SK-N-SH (cell line): ENCODE data around the gene FBXO17. TPM values are rescaled to one million over a fixed set of nuclear protein-coding genes. Genes with fewer than 3 reads are reported as not detected.
"Not testable (repeated sequence)": the region's sequence is repeated elsewhere in the genome, so short reads cannot be mapped to it uniquely, and the experiment has no call there.

Experiments
- CTCF ChIA-PET: fragments of 300-600, 350-600 bp; formaldehyde crosslinking; extraction: SDS; loops from one replicate; lab custom pipeline; 2021; lab: Yijun Ruan, JAX
- POLR2A ChIA-PET: fragments of 350-600 bp; sonication (Branson Sonifier 250); formaldehyde crosslinking; extraction: SDS; loops from one replicate; lab custom pipeline; 2020; ENCODE audit warnings: antibody characterized with exemption, inconsistent platforms; lab: Yijun Ruan, JAX
- DNase-seq: peaks from one replicate; pipeline ENCODE4 v3.0.0; 2012
- H2AFZ ChIP-seq: fragments of 200-600 bp; sonication (generic); 2 replicates; pipeline ENCODE4 v1.8.1; 2016; ENCODE audit warnings: antibody characterized with exemption, mild to moderate bottlenecking, low read depth
- H3F3A ChIP-seq: fragments of 200-600 bp; sonication (generic); replicated peaks from 2 replicates; pipeline ENCODE3; 2016; ENCODE audit warnings: antibody characterized with exemption, mild to moderate bottlenecking; ENCODE audit not compliant: insufficient read depth
- H3K27ac ChIP-seq, 2 experiments: fragments of 200-500 bp in 1 of 2; fragments of 200-600 bp in 1 of 2; sonication (Bioruptor generic) in 1 of 2; sonication (generic), shearing (Covaris generic) in 1 of 2; 2 replicates each; pipeline versions ENCODE4 v1.5.1 to v1.6.1; 2014 to 2016; ENCODE audit warnings: low read depth in 2 of 2, inconsistent platforms in 1 of 2, low read length in 1 of 2, mild to moderate bottlenecking in 1 of 2, mixed read lengths in 1 of 2
- H3K27me3 ChIP-seq: fragments of 200-600 bp; sonication (generic), shearing (Covaris generic); 2 replicates; pipeline ENCODE4 v1.6.1; 2016; ENCODE audit warnings: mixed run types; ENCODE audit not compliant: insufficient read depth
- H3K36me3 ChIP-seq, 2 experiments: fragments of 200-500 bp in 1 of 2; fragments of 200-600 bp in 1 of 2; sonication (Bioruptor generic) in 1 of 2; sonication (generic) in 1 of 2; replicated peaks in 1 of 2; 2 replicates each; pipeline versions ENCODE3 to v1.5.1; 2014 to 2016; ENCODE audit warnings: low read length in 1 of 2, mild to moderate bottlenecking in 1 of 2; ENCODE audit not compliant: insufficient read depth in 2 of 2, control insufficient read depth in 1 of 2
- H3K4me1 ChIP-seq, 2 experiments: fragments of 200-500 bp in 1 of 2; fragments of 200-600 bp in 1 of 2; sonication (Bioruptor generic) in 1 of 2; sonication (generic), shearing (Covaris generic) in 1 of 2; 2 replicates each; pipeline versions ENCODE4 v1.5.1 to v1.6.1; 2014 to 2016; ENCODE audit warnings: low read depth in 1 of 2, low read length in 1 of 2, mixed run types in 1 of 2; ENCODE audit not compliant: insufficient read depth in 2 of 2, control insufficient read depth in 1 of 2
- H3K4me2 ChIP-seq: fragments of 200-600 bp; sonication (generic), shearing (Covaris generic); 2 replicates; pipeline ENCODE4 v1.6.1; 2017; ENCODE audit warnings: mixed run types
- H3K4me3 ChIP-seq, 2 experiments: fragments of 200-500 bp in 1 of 2; fragments of 200-600 bp in 1 of 2; sonication (Bioruptor generic) in 1 of 2; sonication (generic), shearing (Covaris generic) in 1 of 2; 2 replicates each; pipeline versions ENCODE4 v1.5.1 to v1.8.1; 2014 to 2016; ENCODE audit warnings: low read depth in 2 of 2, inconsistent platforms in 1 of 2, low read length in 1 of 2, mild to moderate bottlenecking in 1 of 2, mixed read lengths in 1 of 2, moderate library complexity in 1 of 2
- H3K79me2 ChIP-seq: fragments of 200-600 bp; sonication (generic); 2 replicates; pipeline ENCODE4 v1.8.1; 2017; ENCODE audit warnings: mild to moderate bottlenecking; ENCODE audit not compliant: insufficient read depth
- H3K9ac ChIP-seq: fragments of 200-600 bp; sonication (generic); 2 replicates; pipeline ENCODE4 v1.6.1; 2017; ENCODE audit warnings: mixed run types
- H3K9me2 ChIP-seq: fragments of 200-600 bp; sonication (generic); 2 replicates; pipeline ENCODE4 v1.6.1; 2017; ENCODE audit warnings: mixed run types
- H3K9me3 ChIP-seq: fragments of 200-600 bp; sonication (generic); 2 replicates; pipeline ENCODE4 v1.6.1; 2017; ENCODE audit warnings: mixed run types, mild to moderate bottlenecking, moderate library complexity
- H4K20me1 ChIP-seq: fragments of 200-600 bp; sonication (generic); 2 replicates; pipeline ENCODE4 v1.6.1; 2017; ENCODE audit warnings: mild to moderate bottlenecking, mixed run types; ENCODE audit not compliant: insufficient read depth
- ELF1 ChIP-seq: IDR thresholded peaks from 2 replicates; pipeline ENCODE4 v1.4.0; 2012
- GABPA ChIP-seq: IDR thresholded peaks from 2 replicates; pipeline ENCODE4 v1.4.0; 2012; ENCODE audit warnings: low read depth, mild to moderate bottlenecking
- GATA2 ChIP-seq: sonication (generic); formaldehyde crosslinking; IDR thresholded peaks from 2 replicates; pipeline ENCODE4 v1.5.0; 2020; ENCODE audit warnings: mild to moderate bottlenecking, missing genetic modification reagents
- MEF2A ChIP-seq: IDR thresholded peaks from 2 replicates; pipeline ENCODE4 v1.4.0; 2012; ENCODE audit warnings: low read depth, borderline replicate concordance
- PBX3 ChIP-seq: IDR thresholded peaks from 2 replicates; pipeline ENCODE4; 2012
- RXRA ChIP-seq: IDR thresholded peaks from 2 replicates; pipeline ENCODE4 v1.4.0; 2012; ENCODE audit warnings: low read depth, mild to moderate bottlenecking, borderline replicate concordance
- SMC3 ChIP-seq: IDR thresholded peaks from 2 replicates; pipeline ENCODE4 v1.6.1; 2012; ENCODE audit warnings: low read depth, low read length, improper control_type of control experiment
- TAF1 ChIP-seq: IDR thresholded peaks from 2 replicates; pipeline ENCODE4 v1.6.1; 2012; ENCODE audit warnings: low read depth, mild to moderate bottlenecking, low read length, moderate library complexity, borderline replicate concordance
- USF2 ChIP-seq: fragments of 150-350 bp; IDR thresholded peaks from 2 replicates; pipeline ENCODE4 v1.6.1; 2017; ENCODE audit warnings: antibody characterized with exemption, low read length, low read depth, borderline replicate concordance
- YY1 ChIP-seq: IDR thresholded peaks from 2 replicates; pipeline ENCODE4 v1.4.0; 2012; ENCODE audit warnings: low read depth, mild to moderate bottlenecking
- WGBS: methylation state at CpG from one replicate; pipeline ENCODE4 v1.1.6; 2017; ENCODE audit warnings: low lambda C conversion rate; 5-methylcytosine and 5-hydroxymethylcytosine counted together
- polyA plus RNA-seq, 3 experiments: library from polyadenylated mRNA; depleted of rRNA; stranded (reverse); fragments of >200 nt; gene quantifications; 2 replicates each; pipeline ENCODE4 v1.2.3, GENCODE V29; 2012
- TF ChIP-seq, protein P1 (sequence below): IDR thresholded peaks from 2 replicates; pipeline ENCODE4 v1.4.0; 2012; ENCODE audit warnings: low read depth, borderline replicate concordance
- TF ChIP-seq, protein P2 (sequence below): IDR thresholded peaks from 2 replicates; pipeline ENCODE4 v1.4.0; 2012; ENCODE audit warnings: low read depth

Gene FBXO17
- polyA plus RNA-seq, 1 of the 3 experiments (the other 2 are of a cell fraction): 40.7 TPM

DNA sequence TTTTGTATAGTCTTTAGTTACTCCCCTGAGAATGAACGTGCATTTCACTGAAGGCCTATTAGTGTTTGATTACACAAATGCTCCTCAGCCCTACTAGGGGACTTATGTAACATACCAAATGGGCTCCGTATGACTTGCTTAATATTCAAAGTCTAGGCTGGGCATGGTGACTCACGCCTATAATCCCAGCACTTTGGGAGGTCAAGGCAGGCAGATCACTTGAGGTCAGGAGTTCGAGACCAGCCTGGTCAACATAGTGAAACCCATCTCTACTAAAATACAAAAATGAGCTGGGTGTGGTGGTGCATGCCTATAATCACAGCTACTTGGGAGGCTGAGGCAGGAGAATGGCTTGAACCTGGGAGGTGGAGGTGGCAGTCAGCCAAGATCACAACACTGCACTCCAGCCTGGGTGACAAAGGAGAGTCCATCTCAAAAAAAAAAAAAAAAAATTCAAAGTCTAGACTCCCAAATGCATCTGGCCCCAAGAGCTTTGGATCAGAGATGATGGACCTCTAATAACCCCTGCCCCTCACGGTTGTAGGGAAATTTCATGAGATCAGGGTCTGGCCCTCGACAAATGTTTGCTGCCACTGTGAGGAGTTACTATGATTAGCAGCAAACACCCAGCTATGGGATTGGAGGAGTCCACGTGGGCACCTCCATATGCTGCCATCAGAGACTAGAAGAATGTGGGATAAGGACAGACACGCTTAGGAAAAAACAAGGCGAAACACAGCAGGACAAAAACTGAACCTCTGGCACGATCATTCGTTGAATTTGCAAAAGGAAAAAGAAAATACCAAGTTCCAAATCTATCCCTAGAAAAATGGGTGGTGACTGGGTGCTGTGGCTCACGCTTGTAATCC lies 4.6 kb downstream of the FBXO17 start:
- H3K9me2 ChIP-seq: no peaks in the 10 kb centered on the region
- H4K20me1 ChIP-seq: no peaks in the 10 kb centered on the region
- DNase-seq: no peak
- TF ChIP-seq GABPA: no peak
- no peak for TF ChIP-seq PBX3
- TF ChIP-seq GATA2 (CRISPR knock-in tag): no peak
- TF ChIP-seq YY1: no peak
- TF ChIP-seq, protein P1, sequence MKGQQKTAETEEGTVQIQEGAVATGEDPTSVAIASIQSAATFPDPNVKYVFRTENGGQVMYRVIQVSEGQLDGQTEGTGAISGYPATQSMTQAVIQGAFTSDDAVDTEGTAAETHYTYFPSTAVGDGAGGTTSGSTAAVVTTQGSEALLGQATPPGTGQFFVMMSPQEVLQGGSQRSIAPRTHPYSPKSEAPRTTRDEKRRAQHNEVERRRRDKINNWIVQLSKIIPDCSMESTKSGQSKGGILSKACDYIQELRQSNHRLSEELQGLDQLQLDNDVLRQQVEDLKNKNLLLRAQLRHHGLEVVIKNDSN: no peak
- TF ChIP-seq, protein P2, sequence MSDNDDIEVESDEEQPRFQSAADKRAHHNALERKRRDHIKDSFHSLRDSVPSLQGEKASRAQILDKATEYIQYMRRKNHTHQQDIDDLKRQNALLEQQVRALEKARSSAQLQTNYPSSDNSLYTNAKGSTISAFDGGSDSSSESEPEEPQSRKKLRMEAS: no peak
- no peak for TF ChIP-seq SMC3
- no peak for TF ChIP-seq TAF1
- no peak for TF ChIP-seq MEF2A
- TF ChIP-seq ELF1: no peak
- TF ChIP-seq RXRA: no peak
- TF ChIP-seq USF2: no peak
- 90% methylated on average over 12 of the region's 12 CpGs for WGBS
- no peaks in the 10 kb centered on the region for H3K9me3 ChIP-seq
- H3K36me3 ChIP-seq: peaks cover 4 to 20% of the 10 kb centered on the region in 2 experiments
- peaks cover 63% of the 10 kb centered on the region for H3K79me2 ChIP-seq
- peaks cover 15% of the 10 kb centered on the region for H3F3A ChIP-seq
- no peak overlapping the region for H3K4me2 ChIP-seq
- ChIA-PET CTCF (interaction anchor here (1.5 to 2.0 kb wide), 2 partner anchors 9 to 13 kb away, joined by 4 to 9 read pairs; no protein-coding TSS in a partner anchor), POLR2A (no interaction called here)
- no peak overlapping the region for H3K4me3 ChIP-seq
- no peak overlapping the region for H3K27ac ChIP-seq
- H3K9ac ChIP-seq: no peak overlapping the region
- peaks cover under 1 to 9% of the 10 kb centered on the region in 2 experiments; a peak in 3 of 4 replicates for H3K4me1 ChIP-seq
- H2AFZ ChIP-seq: no peak overlapping the region
- no peaks in the 10 kb centered on the region for H3K27me3 ChIP-seq

GRCh38 chr19:38966149-38966548 lies 9.4 kb downstream of the FBXO17 start:
- WGBS: 91% methylated on average over 5 of the region's 5 CpGs
- H3K36me3 ChIP-seq: peaks cover 4 to 17% of the 10 kb centered on the region in 2 experiments
- POLR2A ChIA-PET: not testable (repeated sequence)

More at GRCh38 chr19:38966149-38966548, 9.4 kb downstream of the FBXO17 start:
- not testable (repeated sequence) for H2AFZ ChIP-seq, H3K27me3 ChIP-seq, H3K4me3 ChIP-seq, H3K4me1 ChIP-seq, H3K4me2 ChIP-seq, DNase-seq, H3K9ac ChIP-seq, H4K20me1 ChIP-seq, H3K9me2 ChIP-seq, H3K27ac ChIP-seq, H3K9me3 ChIP-seq
- peaks cover 25% of the 10 kb centered on the region for H3K79me2 ChIP-seq
- peaks cover 11% of the 10 kb centered on the region for H3F3A ChIP-seq
- CTCF ChIA-PET: interaction anchor here (0.7 to 1.2 kb wide), 2 partner anchors 10 to 563 kb away, joined by 3 to 4 read pairs; partner anchors contain the start of gene FAM98C
